CD4-positive, alpha-beta T cell (primary cell): ENCODE measurements around the gene EIF1. TPM values are rescaled to one million over a fixed set of nuclear protein-coding genes. Genes with fewer than 3 reads are reported as not detected.
A peak's percentile ranks its signal among the peaks of the same experiment; 100 is the strongest.

Source experiments
- ATAC-seq: fragments of 200-7000 bp; cut with Tn5 transposase; one replicate; pipeline ENCODE4 v1.10.0; 2022; ENCODE audit warnings: mild to moderate bottlenecking; ENCODE audit not compliant: poor library complexity
- CTCF ChIA-PET: fragments of 350-600 bp; sonication (Branson Sonifier 250); formaldehyde crosslinking; loops from one replicate; lab custom pipeline; 2021; ENCODE audit warnings: antibody characterized with exemption, inconsistent platforms; lab: Charles Lee
- POLR2A ChIA-PET: fragments of 350-600 bp; sonication (Branson Sonifier 250); formaldehyde crosslinking; loops from one replicate; lab custom pipeline; 2021; ENCODE audit warnings: antibody characterized with exemption, inconsistent platforms; lab: Charles Lee
- DNase-seq, 14 experiments: peaks; one replicate each; pipeline ENCODE4 v3.0.0-alpha.2; 2013 to 2020; ENCODE audit warnings: mixed read lengths in 2 of 14
- H3K27ac ChIP-seq, 2 donors: one replicate each; pipeline versions ENCODE4 v1.5.1 to v1.7.0; 2013; ENCODE audit warnings: low read length in 2 of 2, low read depth in 1 of 2, mild to moderate bottlenecking in 1 of 2
- H3K27me3 ChIP-seq, 2 experiments: 1 replicate in 1 of 2; 2 replicates in 1 of 2; pipeline versions ENCODE4 v1.6.1 to v1.7.0; 2013; ENCODE audit warnings: low read length in 2 of 2, control low read depth in 1 of 2, mild to moderate bottlenecking in 1 of 2, moderate library complexity in 1 of 2; ENCODE audit not compliant: insufficient read depth in 2 of 2, control insufficient read depth in 1 of 2
- H3K36me3 ChIP-seq: one replicate; pipeline ENCODE4 v1.6.1; 2013; ENCODE audit warnings: low read length, control low read depth; ENCODE audit not compliant: insufficient read depth
- H3K4me1 ChIP-seq: one replicate; pipeline ENCODE4 v1.6.1; 2013; ENCODE audit warnings: low read length, control low read depth; ENCODE audit not compliant: insufficient read depth
- H3K4me3 ChIP-seq: one replicate; pipeline ENCODE4 v1.5.1; 2013; ENCODE audit warnings: mild to moderate bottlenecking, low read length, moderate library complexity
- H3K9me3 ChIP-seq, 2 experiments: 1 replicate in 1 of 2; 2 replicates in 1 of 2; pipeline versions ENCODE4 v1.6.1 to v1.7.0; 2013; ENCODE audit warnings: low read length in 2 of 2, mild to moderate bottlenecking in 2 of 2, control low read depth in 1 of 2, moderate library complexity in 1 of 2; ENCODE audit not compliant: control insufficient read depth in 1 of 2, insufficient read depth in 1 of 2
- H3K27ac Mint-ChIP-seq: one replicate; pipeline ENCODE4 v1.8.0; 2020; ENCODE audit warnings: mixed read lengths
- H3K27me3 Mint-ChIP-seq: one replicate; pipeline ENCODE4 v1.8.0; 2021; ENCODE audit warnings: mixed read lengths
- H3K36me3 Mint-ChIP-seq: one replicate; pipeline ENCODE4 v1.8.0; 2021; ENCODE audit warnings: low read depth, mixed read lengths
- H3K4me1 Mint-ChIP-seq: one replicate; pipeline ENCODE4 v1.8.0; 2021; ENCODE audit warnings: low read depth, mixed read lengths
- H3K4me3 Mint-ChIP-seq: one replicate; pipeline ENCODE4 v1.8.0; 2020; ENCODE audit warnings: mild to moderate bottlenecking, mixed read lengths
- H3K9me3 Mint-ChIP-seq: one replicate; pipeline ENCODE4 v1.8.0; 2020; ENCODE audit warnings: mixed read lengths
- CTCF ChIP-seq: fragments of 200-600 bp; IDR thresholded peaks from one replicate; pipeline ENCODE4 v1.8.0; 2022; ENCODE audit warnings: antibody characterized with exemption, mild to moderate bottlenecking
- intact Hi-C, 2 experiments: fragments of 100-400 bp; cut with DNase I in 1 of 2; cut with micrococcal nuclease in 1 of 2; formaldehyde crosslinking; loops; one replicate each; pipeline versions ENCODE4 v1.15.1 to v1.9.0; 2023 to 2025; cut with DNase I, micrococcal nuclease
- total RNA-seq, 174 experiments: library from RNA in 2 of 174; stranded (reverse) in 2 of 174; gene quantifications; one replicate each; pipeline ENCODE4 v1.2.3 and lab custom pipeline; 2021 to 2026

EIF1 gene
- total RNA-seq, 2 experiments from 2014 or later = 3,351 to 3,391 TPM

- no peak for TF ChIP-seq CTCF
Measured at GRCh38 chr17:41695134-41695661, 6.5 kb downstream of the EIF1 start.

GRCh38 chr17:41695954-41696757, 7.5 kb downstream of the EIF1 start:
- ATAC-seq = peak; percentile 55

More at GRCh38 chr17:41695134-41695661, 6.5 kb downstream of the EIF1 start:
- Mint-ChIP-seq H3K9me3 (no peaks in the 10 kb centered on the region), H3K4me1 (peaks cover 37% of the 10 kb centered on the region), H3K27ac (no peak overlapping the region), H3K27me3 (no peaks in the 10 kb centered on the region), H3K4me3 (no peak overlapping the region), H3K36me3 (peaks cover 48% of the 10 kb centered on the region)
- Histone ChIP-seq H3K4me1 (peaks cover 15% of the 10 kb centered on the region), H3K9me3 (no peaks in the 10 kb centered on the region), H3K4me3 (no peak overlapping the region), H3K36me3 (peaks cover 49% of the 10 kb centered on the region), H3K27me3 (no peaks in the 10 kb centered on the region), H3K27ac (no peak overlapping the region)
- intact Hi-C loops = no loop called here
- DNase-seq (no peak), ATAC-seq (no peak)
- ChIA-PET CTCF (interaction anchor here (1.2 to 2.5 kb wide), 5 partner anchors 9 to 175 kb away, joined by 3 to 27 read pairs (median 10); no protein-coding TSS in a partner anchor), POLR2A (interaction anchor here (1.0 to 3.3 kb wide), 8 partner anchors 16 to 877 kb away, joined by 3 to 20 read pairs (median 4); partner anchors contain the start of genes DNAJC7 and P3H4)

More at GRCh38 chr17:41695954-41696757, 7.5 kb downstream of the EIF1 start:
- POLR2A ChIA-PET = interaction anchor here (0.6 to 3.3 kb wide), 9 partner anchors 12 to 1049 kb away, joined by 3 to 20 read pairs (median 4); partner anchors contain the start of genes DNAJC7, P3H4 and SMARCE1
- Histone ChIP-seq H3K27ac (no peak overlapping the region), H3K36me3 (peaks cover 40% of the 10 kb centered on the region), H3K9me3 (no peaks in the 10 kb centered on the region), H3K4me3 (no peak overlapping the region), H3K27me3 (no peaks in the 10 kb centered on the region), H3K4me1 (peaks cover 6% of the 10 kb centered on the region)
- peak; percentile 86 for TF ChIP-seq CTCF
- CTCF ChIA-PET = interaction anchor here (0.6 to 2.5 kb wide), 11 partner anchors 10 to 1075 kb away, joined by 3 to 27 read pairs (median 4); no protein-coding TSS in a partner anchor
- peaks cover 39% of the 10 kb centered on the region for H3K36me3 Mint-ChIP-seq
- peaks cover 3% of the 10 kb centered on the region for H3K27me3 Mint-ChIP-seq
- H3K4me3 Mint-ChIP-seq = peak overlapping the region; percentile 51
- peak overlapping the region; percentile 73 for H3K27ac Mint-ChIP-seq
- intact Hi-C loops = no loop called here
- DNase-seq = peak; percentile 52 to 88 (median 74)
- no peaks in the 10 kb centered on the region for H3K9me3 Mint-ChIP-seq
- peaks cover 32% of the 10 kb centered on the region for H3K4me1 Mint-ChIP-seq
